CD4-positive, alpha-beta T cell treated with Interleukin-17A for 1 hour (primary cell): ENCODE results near the gene ADGRD1.

Experiments
- DNase-seq: peaks from one replicate; pipeline ENCODE4 v3.0.0-alpha.2; 2020

Gene ADGRD1

GRCh38 chr12:130938186-130938585 is 15.5 kb upstream of the ADGRD1 start:
- DNase-seq = no peak

GRCh38 chr12:130944878-130945277 is 8.8 kb upstream of the ADGRD1 start:
- DNase-seq = no peak

DNA sequence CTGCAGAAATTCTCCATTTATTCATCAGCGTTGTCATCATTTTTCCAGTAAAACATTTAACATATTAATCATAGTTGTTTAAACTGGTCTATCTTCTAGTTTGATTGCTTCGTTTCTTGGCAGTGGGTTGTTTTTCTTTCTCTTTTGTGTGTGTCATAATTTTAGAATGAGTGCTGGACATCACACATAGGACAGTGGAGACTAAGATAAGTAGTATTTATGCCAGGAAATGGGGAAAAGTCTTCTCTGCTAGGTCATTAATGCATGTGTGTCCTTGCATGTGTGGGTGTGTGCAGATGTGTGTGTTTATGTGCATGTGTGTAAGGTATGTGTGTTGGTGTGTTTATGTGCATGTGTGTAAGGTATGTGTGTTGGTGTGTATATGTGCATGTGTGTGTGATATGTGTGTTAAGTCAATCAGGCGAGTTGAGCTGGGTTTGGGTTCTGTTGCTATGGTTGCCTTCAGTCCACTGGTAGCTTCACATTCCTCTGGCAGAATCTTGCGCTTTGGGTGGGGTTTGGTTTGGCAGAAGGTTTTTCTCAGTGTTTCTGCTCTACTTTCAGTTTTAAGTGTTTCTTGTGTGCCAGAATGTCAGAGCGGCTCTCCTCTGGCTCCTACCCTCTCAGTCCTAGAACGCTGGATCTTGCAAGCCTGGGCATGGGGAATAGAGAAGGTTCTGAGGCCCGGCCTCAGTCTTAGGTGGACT is 7.8 kb upstream of the ADGRD1 start:
- no peak for DNase-seq

DNA sequence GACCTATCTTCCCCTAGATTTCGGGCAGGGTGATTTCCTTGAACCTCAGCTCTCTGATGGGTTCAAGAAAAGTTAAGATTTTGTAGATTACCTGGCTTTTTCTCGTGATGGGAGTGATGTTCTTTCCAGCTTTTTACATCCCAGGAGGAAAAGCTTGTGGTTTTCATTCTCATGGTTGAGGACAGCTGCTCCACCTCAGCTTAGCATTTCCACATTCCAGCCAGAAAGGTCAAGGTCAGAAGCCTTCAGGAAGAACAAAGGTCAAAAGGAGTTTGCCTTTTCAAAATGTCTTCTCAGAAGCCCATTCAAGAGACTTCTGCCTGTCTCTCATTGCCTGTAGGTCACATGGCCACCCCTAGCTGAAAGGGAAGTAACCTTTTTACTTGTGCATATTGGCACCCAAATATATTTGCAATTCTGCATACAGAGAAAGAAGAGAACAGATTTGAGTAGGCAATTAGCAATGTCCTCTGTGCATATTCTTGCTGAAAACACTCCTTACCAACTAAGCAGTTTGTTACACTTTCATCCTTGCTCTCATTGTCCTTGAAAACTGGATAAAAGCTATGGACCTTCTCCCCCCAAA is 6.6 kb upstream of the ADGRD1 start:
- DNase-seq = no peak

- no peak for DNase-seq
Observed at GRCh38 chr12:130948136-130948535, 5.6 kb upstream of the ADGRD1 start.

GRCh38 chr12:130948751-130949150 is 5.0 kb upstream of the ADGRD1 start:
- DNase-seq = no peak

GRCh38 chr12:130949806-130950205 is 3.9 kb upstream of the ADGRD1 start:
- no peak for DNase-seq

GRCh38 chr12:130951636-130952035 is 2.1 kb upstream of the ADGRD1 start:
- DNase-seq = no peak

GRCh38 chr12:130952171-130952954 is 1.3 kb upstream of the ADGRD1 start:
- no peak for DNase-seq

- DNase-seq = no peak
Observed at GRCh38 chr12:130954544-130954831, 781 bp downstream of the ADGRD1 start.

DNA sequence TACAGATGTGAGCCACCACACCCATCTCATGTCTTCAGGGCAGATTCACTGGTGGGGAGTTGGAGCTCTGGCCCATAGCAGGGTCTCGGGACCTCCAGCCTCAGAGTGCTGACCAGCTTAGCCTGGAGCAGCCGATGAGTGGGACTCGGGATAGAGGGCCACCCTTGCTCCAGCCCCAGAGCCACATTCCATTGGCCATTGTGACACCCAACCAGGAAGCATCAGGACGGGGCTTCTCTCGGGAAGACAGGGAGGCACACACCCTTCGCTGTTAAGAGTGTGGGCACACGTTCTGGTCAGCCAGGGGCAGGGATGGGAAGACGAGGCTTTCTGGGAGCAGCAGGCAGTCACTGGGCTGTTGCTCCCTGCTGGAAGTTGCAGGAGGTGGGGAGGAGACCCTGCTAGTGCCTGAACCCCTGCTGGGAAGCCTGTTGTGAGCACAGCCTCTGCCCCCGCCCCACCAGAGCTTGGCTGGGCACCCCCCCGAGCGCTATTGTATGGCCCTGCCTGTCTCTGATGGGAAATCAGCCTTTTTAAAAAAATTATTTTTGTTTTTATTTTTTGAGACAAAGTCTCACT is 1.6 kb downstream of the ADGRD1 start:
- no peak for DNase-seq

DNA sequence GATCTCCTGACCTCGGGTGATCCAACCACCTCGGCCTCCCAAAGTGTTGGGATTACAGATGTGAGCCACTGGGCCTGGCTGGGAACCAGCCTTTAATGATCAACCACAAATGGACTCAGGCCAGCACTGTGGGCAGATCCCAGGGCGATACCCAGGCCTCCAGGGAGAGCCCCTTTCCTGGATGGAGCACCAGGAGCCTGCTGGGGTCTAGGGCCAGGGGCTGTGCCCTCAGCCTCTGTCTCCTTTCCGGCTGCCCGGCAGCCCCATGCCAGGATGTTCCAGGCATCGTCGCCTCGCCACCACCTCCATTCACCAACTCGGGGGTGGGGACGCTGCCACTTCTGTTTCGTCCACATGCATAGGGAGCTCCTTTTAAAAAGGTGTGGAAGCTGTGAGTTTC is 2.3 kb downstream of the ADGRD1 start:
- no peak for DNase-seq

- DNase-seq = no peak
Observed at GRCh38 chr12:130956456-130957303, 3.0 kb downstream of the ADGRD1 start.

DNA sequence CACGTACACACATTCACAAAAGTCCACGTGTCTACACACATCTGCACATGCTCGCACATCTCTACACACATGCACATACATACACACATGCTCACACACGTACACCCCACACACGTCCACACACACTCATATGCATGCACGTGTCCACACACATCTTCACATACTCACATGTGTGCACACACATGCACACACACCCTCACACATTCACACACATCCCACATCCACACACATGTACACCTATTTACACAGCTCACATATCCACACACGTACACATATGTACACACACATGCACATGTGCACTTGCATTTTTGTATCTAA is 3.6 kb downstream of the ADGRD1 start:
- DNase-seq = no peak

DNA sequence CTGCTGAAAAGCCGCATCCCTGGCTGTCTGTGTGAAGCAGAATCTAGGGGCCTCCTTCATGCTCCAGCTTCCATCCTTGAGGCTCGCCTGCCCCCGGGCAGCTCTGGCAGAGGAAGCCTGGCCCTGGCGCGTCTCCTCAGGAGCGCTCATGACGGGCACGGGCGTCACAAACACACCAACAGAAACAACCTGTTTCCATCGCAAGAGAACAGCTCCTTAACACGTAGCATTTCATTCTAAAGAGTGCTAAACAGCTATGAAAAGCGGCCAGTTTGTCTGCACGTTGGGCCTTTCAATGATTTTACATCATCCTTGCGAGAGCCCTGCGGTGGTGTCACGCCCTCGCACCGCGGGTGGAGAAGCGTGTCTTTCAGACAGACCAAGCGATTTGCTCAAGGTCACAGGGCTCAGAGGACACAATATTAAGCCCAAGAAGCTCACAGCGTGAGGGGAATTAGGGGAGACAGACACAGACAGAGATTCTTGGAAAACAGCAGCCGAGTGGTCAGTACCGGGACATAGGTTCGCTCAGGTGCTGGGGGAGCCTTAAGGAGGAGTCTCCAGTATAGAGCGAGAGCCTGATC is 4.9 kb downstream of the ADGRD1 start:
- DNase-seq = no peak

GRCh38 chr12:130959632-130960031 is 5.9 kb downstream of the ADGRD1 start:
- DNase-seq = no peak

GRCh38 chr12:130960058-130960457 is 6.4 kb downstream of the ADGRD1 start:
- no peak for DNase-seq

- DNase-seq = no peak
Observed at GRCh38 chr12:130960787-130961186, 7.1 kb downstream of the ADGRD1 start.

DNA sequence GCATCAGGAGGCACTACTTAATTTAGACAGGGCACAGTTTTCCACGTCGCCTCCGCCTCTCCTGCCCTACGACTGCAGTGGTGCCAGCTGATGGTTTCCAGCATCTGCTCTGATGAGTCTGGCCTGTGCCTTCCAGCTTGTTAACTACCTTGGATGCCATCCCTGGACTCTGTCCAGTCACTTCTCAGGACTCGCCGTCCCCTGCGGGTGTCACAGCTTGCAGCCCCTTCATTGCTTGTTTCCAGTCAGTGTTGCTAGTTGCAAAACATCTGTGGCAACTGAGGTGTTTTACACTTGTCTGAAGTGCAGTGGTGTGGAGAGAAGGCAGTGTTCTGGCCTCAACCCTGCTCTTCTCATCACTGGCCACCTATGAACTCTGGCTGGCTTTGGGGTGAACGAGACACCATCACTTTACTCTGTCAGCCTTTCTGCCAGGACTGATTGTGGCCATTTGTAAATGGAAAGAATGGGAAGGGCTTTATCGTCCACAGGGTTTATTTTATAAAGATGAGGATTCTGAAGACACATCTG is 8.3 kb downstream of the ADGRD1 start:
- no peak for DNase-seq

- DNase-seq = no peak
Observed at GRCh38 chr12:130965214-130965613, 11.5 kb downstream of the ADGRD1 start.

- no peak for DNase-seq
Observed at GRCh38 chr12:130965668-130966067, 12.0 kb downstream of the ADGRD1 start.

- DNase-seq = no peak
Observed at GRCh38 chr12:130966443-130967030, 12.8 kb downstream of the ADGRD1 start.
